HK-2 (cell line): ENCODE data around the gene TTL.

Experiments used
- DNase-seq: peaks from one replicate; pipeline ENCODE4 v3.0.0-alpha.2; 2018; ENCODE audit not compliant: unreplicated experiment

The TTL gene

GRCh38 chr2:112583497-112584133 lies 101.7 kb downstream of the TTL start:
- no peak for DNase-seq

- peak; percentile 94 for DNase-seq
Measured at GRCh38 chr2:112584134-112584890, 102.4 kb downstream of the TTL start, which contains the start of gene CHCHD5. CHCHD5 (plus strand) TSS chr2:112584609; CDS start chr2:112584648, 39 bp downstream.

GRCh38 chr2:112584891-112585250 lies 102.9 kb downstream of the TTL start:
- no peak for DNase-seq

- no peak for DNase-seq
Measured at GRCh38 chr2:112585400-112585799, 103.4 kb downstream of the TTL start.

- no peak for DNase-seq
Measured at GRCh38 chr2:112585873-112586464, 104.0 kb downstream of the TTL start.

- no peak for DNase-seq
Measured at GRCh38 chr2:112588611-112589045, 106.7 kb downstream of the TTL start.
